Prostate gland (tissue), 2 donors: ENCODE measurements around the gene APOH. TPM values are rescaled to one million over a fixed set of nuclear protein-coding genes. Genes with fewer than 3 reads are reported as not detected.

Experiments
- DNase-seq: peaks from one replicate; pipeline ENCODE4 v3.0.0-alpha.2; 2019; ENCODE audit warnings: low spot score
- H3K27ac ChIP-seq, 2 donors: fragments of 200-600 bp; sonication (generic); 2 replicates each; pipeline ENCODE4 v1.5.1; 2017 to 2019
- H3K27me3 ChIP-seq: fragments of 200-600 bp; sonication (generic); replicated peaks from 2 replicates; pipeline ENCODE4 v1.5.1; 2019; ENCODE audit not compliant: insufficient read depth
- H3K36me3 ChIP-seq, 2 donors: fragments of 200-600 bp; sonication (generic); 1 replicate in 1 of 2; 2 replicates in 1 of 2; pipeline versions ENCODE4 v1.5.1 to v1.8.1; 2017 to 2019
- H3K4me1 ChIP-seq: fragments of 200-600 bp; sonication (generic); replicated peaks from 2 replicates; pipeline ENCODE4 v1.5.1; 2019
- H3K4me3 ChIP-seq, 2 donors: fragments of 200-600 bp; sonication (generic); 2 replicates each; pipeline ENCODE4 v1.5.1; 2017 to 2019
- H3K9me3 ChIP-seq: fragments of 200-600 bp; sonication (generic); 2 replicates; pipeline ENCODE4 v1.5.1; 2017
- CTCF ChIP-seq, 4 experiments: fragments of 200-600 bp in 2 of 4; fragments of 450-650 bp in 2 of 4; sonication (generic) in 2 of 4; IDR thresholded peaks; 1 replicate in 3 of 4; 2 replicates in 1 of 4; pipeline ENCODE4 v1.5.1; 2016 to 2019; ENCODE audit warnings: antibody characterized with exemption in 4 of 4, mild to moderate bottlenecking in 2 of 4, moderate library complexity in 2 of 4
- POLR2A ChIP-seq: fragments of 450-650 bp; IDR thresholded peaks from one replicate; pipeline ENCODE4 v1.6.1; 2016; ENCODE audit warnings: antibody characterized with exemption, mild to moderate bottlenecking
- POLR2AphosphoS5 ChIP-seq: sonication (generic); formaldehyde crosslinking; IDR thresholded peaks from one replicate; pipeline ENCODE4 v1.6.1; 2017; ENCODE audit warnings: antibody characterized with exemption
- WGBS: methylation state at CpG from one replicate; pipeline ENCODE4 v1.1.5; 2018; 5-methylcytosine and 5-hydroxymethylcytosine counted together
- intact Hi-C: fragments of 100-400 bp; cut with DNase I; formaldehyde crosslinking; loops from one replicate; pipeline ENCODE4 v1.14.2; 2022
- total RNA-seq, 2 donors: library from RNA; depleted of rRNA; stranded (reverse); fragments of >200 nt; gene quantifications; one replicate each; pipeline ENCODE4 v1.1.0, GENCODE V29; 2016

APOH gene
- total RNA-seq, 2 donors from 2014 or later: not detected

GRCh38 chr17:66210208-66210574, 19.0 kb downstream of the APOH start:
- Histone ChIP-seq H3K27me3 (no peaks in the 10 kb centered on the region), H3K36me3 (no peaks in the 10 kb centered on the region), H3K9me3 (no peaks in the 10 kb centered on the region), H3K27ac (no peak overlapping the region), H3K4me1 (no peaks in the 10 kb centered on the region), H3K4me3 (no peak overlapping the region)
- WGBS: 93% methylated on average over 2 of the region's 2 CpGs
- TF ChIP-seq POLR2A (no peak), CTCF (IDR thresholded peaks at IDR 0.05) (no peak), POLR2AphosphoS5 (no peak)
- no peak for DNase-seq
- intact Hi-C loops: no loop called here

GRCh38 chr17:66207936-66208335, 21.3 kb downstream of the APOH start:
- Histone ChIP-seq H3K27ac (no peak overlapping the region), H3K27me3 (no peaks in the 10 kb centered on the region), H3K36me3 (no peaks in the 10 kb centered on the region), H3K9me3 (no peaks in the 10 kb centered on the region), H3K4me1 (no peaks in the 10 kb centered on the region), H3K4me3 (no peak overlapping the region)
- no peak for DNase-seq
- intact Hi-C loops: loop anchor here (10.0 kb wide), 1 partner anchor 697 kb away; no protein-coding TSS in a partner anchor
- TF ChIP-seq POLR2A: no peak
- no peak for TF ChIP-seq CTCF (IDR thresholded peaks at IDR 0.05)
- TF ChIP-seq POLR2AphosphoS5: no peak

GRCh38 chr17:66203274-66204015, 25.8 kb downstream of the APOH start:
- Histone ChIP-seq H3K27me3 (no peaks in the 10 kb centered on the region), H3K9me3 (no peaks in the 10 kb centered on the region), H3K4me3 (no peak overlapping the region), H3K27ac (no peak overlapping the region), H3K4me1 (no peaks in the 10 kb centered on the region), H3K36me3 (no peaks in the 10 kb centered on the region)
- intact Hi-C loops: loop anchor here (10.0 kb wide), 1 partner anchor 701 kb away; no protein-coding TSS in a partner anchor
- 87% methylated on average over 8 of the region's 8 CpGs for WGBS
- no peak for TF ChIP-seq CTCF (IDR thresholded peaks at IDR 0.05)
- TF ChIP-seq POLR2A: no peak
- no peak for TF ChIP-seq POLR2AphosphoS5
- no peak for DNase-seq

GRCh38 chr17:66200685-66201092, 28.5 kb downstream of the APOH start:
- WGBS: 1% methylated on average over 3 of the region's 3 CpGs

More at GRCh38 chr17:66200685-66201092, 28.5 kb downstream of the APOH start:
- no peaks in the 10 kb centered on the region for H3K9me3 ChIP-seq
- no peaks in the 10 kb centered on the region for H3K4me1 ChIP-seq
- intact Hi-C loops: loop anchor here (10.0 kb wide), 1 partner anchor 704 kb away; no protein-coding TSS in a partner anchor
- TF ChIP-seq POLR2AphosphoS5 (peak; percentile 19), CTCF (IDR thresholded peaks at IDR 0.05) (peak; percentile 14 to 60 (median 48)), POLR2A (no peak)
- no peaks in the 10 kb centered on the region for H3K27me3 ChIP-seq
- peak; percentile 48 for DNase-seq
- no peak overlapping the region for H3K27ac ChIP-seq
- H3K4me3 ChIP-seq: no peak overlapping the region
- H3K36me3 ChIP-seq: no peaks in the 10 kb centered on the region
